ENCODE measurements around the gene SHISA7.

Gene SHISA7

GRCh38 chr19:55461259-55461973 is 18.3 kb upstream of the SHISA7 start, which contains the start of gene ISOC2:
ISOC2 (minus strand) TSS chr19:55461642; CDS start chr19:55456486, 5,156 bp downstream.
- CTCF ChIA-PET, result interaction anchor here (0.9 to 1.5 kb wide), 3 partner anchors 9 to 164 kb away, joined by 3 to 4 read pairs (median 3); no protein-coding TSS in a partner anchor
- peak; percentile 98 for DNase-seq (ENCODE audit: low read depth, low spot score)
- POLR2A ChIA-PET, result interaction anchor here (0.7 to 1.0 kb wide), 6 partner anchors 10 to 71 kb away, joined by 3 to 9 read pairs (median 4); partner anchors contain the start of genes UBE2S and ZNF628
- TF ChIP-seq, protein P1, sequence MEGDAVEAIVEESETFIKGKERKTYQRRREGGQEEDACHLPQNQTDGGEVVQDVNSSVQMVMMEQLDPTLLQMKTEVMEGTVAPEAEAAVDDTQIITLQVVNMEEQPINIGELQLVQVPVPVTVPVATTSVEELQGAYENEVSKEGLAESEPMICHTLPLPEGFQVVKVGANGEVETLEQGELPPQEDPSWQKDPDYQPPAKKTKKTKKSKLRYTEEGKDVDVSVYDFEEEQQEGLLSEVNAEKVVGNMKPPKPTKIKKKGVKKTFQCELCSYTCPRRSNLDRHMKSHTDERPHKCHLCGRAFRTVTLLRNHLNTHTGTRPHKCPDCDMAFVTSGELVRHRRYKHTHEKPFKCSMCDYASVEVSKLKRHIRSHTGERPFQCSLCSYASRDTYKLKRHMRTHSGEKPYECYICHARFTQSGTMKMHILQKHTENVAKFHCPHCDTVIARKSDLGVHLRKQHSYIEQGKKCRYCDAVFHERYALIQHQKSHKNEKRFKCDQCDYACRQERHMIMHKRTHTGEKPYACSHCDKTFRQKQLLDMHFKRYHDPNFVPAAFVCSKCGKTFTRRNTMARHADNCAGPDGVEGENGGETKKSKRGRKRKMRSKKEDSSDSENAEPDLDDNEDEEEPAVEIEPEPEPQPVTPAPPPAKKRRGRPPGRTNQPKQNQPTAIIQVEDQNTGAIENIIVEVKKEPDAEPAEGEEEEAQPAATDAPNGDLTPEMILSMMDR (IDR thresholded peaks at IDR 0.05; ENCODE audit: insufficient read depth, low read length, missing control alignments), result no peak
- H3K4me3 ChIP-seq (ENCODE audit: low read depth, low read length), result peak within 1 kb of the TSS; percentile 98

- POLR2A ChIA-PET, result no interaction called here
- TF ChIP-seq, protein P1 (IDR thresholded peaks at IDR 0.05; ENCODE audit: insufficient read depth, low read length, missing control alignments), result no peak
- no peak for DNase-seq (ENCODE audit: low read depth, low spot score)
- CTCF ChIA-PET, result interaction anchor here (0.7 to 2.9 kb wide), 7 partner anchors 9 to 320 kb away, joined by 3 to 25 read pairs (median 3); no protein-coding TSS in a partner anchor
- H3K4me3 ChIP-seq (ENCODE audit: low read depth, low read length), result peak overlapping the region; percentile 98
These were observed 17.7 kb upstream of the SHISA7 start for GRCh38 chr19:55460670-55461258.

- TF ChIP-seq, protein P1 (IDR thresholded peaks at IDR 0.05; ENCODE audit: insufficient read depth, low read length, missing control alignments), result no peak
- H3K4me3 ChIP-seq (ENCODE audit: low read depth, low read length), result peak overlapping the region; percentile 98
- CTCF ChIA-PET, result interaction anchor here (0.7 to 3.4 kb wide), 13 partner anchors 8 to 320 kb away, joined by 3 to 30 read pairs (median 3); partner anchors contain the start of genes DNAAF3 and ZNF628
- no peak for DNase-seq (ENCODE audit: low read depth, low spot score)
- POLR2A ChIA-PET, result no interaction called here
These were observed 17.0 kb upstream of the SHISA7 start for GRCh38 chr19:55459950-55460657.

- CTCF ChIA-PET, result interaction anchor here (0.8 to 3.4 kb wide), 12 partner anchors 8 to 319 kb away, joined by 3 to 30 read pairs (median 4); partner anchors contain the start of genes DNAAF3 and ZNF628
- TF ChIP-seq, protein P1 (IDR thresholded peaks at IDR 0.05; ENCODE audit: insufficient read depth, low read length, missing control alignments), result no peak
- POLR2A ChIA-PET, result no interaction called here
- no peak overlapping the region for H3K4me3 ChIP-seq (ENCODE audit: low read depth, low read length)
- no peak for DNase-seq (ENCODE audit: low read depth, low spot score)
These were observed 16.4 kb upstream of the SHISA7 start for GRCh38 chr19:55459551-55459949.

- DNase-seq (ENCODE audit: low read depth, low spot score), result no peak
- ChIA-PET CTCF (interaction anchor here (1.2 to 3.4 kb wide), 3 partner anchors 10 to 157 kb away, joined by 3 to 30 read pairs (median 25); no protein-coding TSS in a partner anchor), POLR2A (no interaction called here)
These were observed 14.8 kb upstream of the SHISA7 start for GRCh38 chr19:55457683-55458457.

More at GRCh38 chr19:55457683-55458457, 14.8 kb upstream of the SHISA7 start:
- no peak overlapping the region for H3K4me3 ChIP-seq (ENCODE audit: low read depth, low read length)
- TF ChIP-seq, protein P1 (IDR thresholded peaks at IDR 0.05; ENCODE audit: insufficient read depth, low read length, missing control alignments), result no peak
